Coronary artery (tissue), 2 donors: ENCODE data around the gene EIF3M.
"Not testable (repeated sequence)": the region's sequence is repeated elsewhere in the genome, so short reads cannot be mapped to it uniquely, and the experiment has no call there.

Experiments used
- DNase-seq: peaks from one replicate; pipeline ENCODE4 v3.0.0-alpha.2; 2017; ENCODE audit warnings: low spot score
- H3K27ac ChIP-seq, 2 donors: fragments of 200-600 bp; sonication (generic); one replicate each; pipeline ENCODE4 v1.5.1; 2016 to 2019
- H3K4me3 ChIP-seq: fragments of 200-600 bp; sonication (generic); 2 replicates; pipeline ENCODE4 v1.5.1; 2016; ENCODE audit warnings: mild to moderate bottlenecking, moderate library complexity
- CTCF ChIP-seq: fragments of 200-600 bp; sonication (generic); IDR thresholded peaks from one replicate; pipeline ENCODE4 v1.5.1; 2019; ENCODE audit warnings: antibody characterized with exemption

Gene EIF3M

GRCh38 chr11:32594272-32594671, 10.6 kb downstream of the EIF3M start:
- DNase-seq = no peak
- H3K27ac ChIP-seq = no peak overlapping the region

GRCh38 chr11:32596114-32596513, 12.5 kb downstream of the EIF3M start:
- H3K27ac ChIP-seq, H3K4me3 ChIP-seq, DNase-seq: not testable (repeated sequence)

More at GRCh38 chr11:32594272-32594671, 10.6 kb downstream of the EIF3M start:
- no peak for TF ChIP-seq CTCF
- no peak overlapping the region for H3K4me3 ChIP-seq

GRCh38 chr11:32597921-32598320, 14.3 kb downstream of the EIF3M start:
- Histone ChIP-seq H3K27ac (no peak overlapping the region), H3K4me3 (no peak overlapping the region)
- DNase-seq = no peak
- no peak for TF ChIP-seq CTCF

- TF ChIP-seq CTCF = no peak
- Histone ChIP-seq H3K4me3 (no peak overlapping the region), H3K27ac (no peak overlapping the region)
- no peak for DNase-seq
These were observed 19.2 kb downstream of the EIF3M start for GRCh38 chr11:32602657-32603415.

GRCh38 chr11:32606220-32606619, 22.6 kb downstream of the EIF3M start:
- no peak overlapping the region for H3K27ac ChIP-seq
- DNase-seq = no peak
- H3K4me3 ChIP-seq = no peak overlapping the region
- no peak for TF ChIP-seq CTCF

- DNase-seq, H3K27ac ChIP-seq: not testable (repeated sequence)
These were observed 25.2 kb downstream of the EIF3M start for GRCh38 chr11:32608826-32609225.

GRCh38 chr11:32610797-32611352, 27.2 kb downstream of the EIF3M start:
- TF ChIP-seq CTCF = no peak
- DNase-seq = no peak
- no peak overlapping the region for H3K27ac ChIP-seq
- H3K4me3 ChIP-seq = no peak overlapping the region

More at GRCh38 chr11:32608826-32609225, 25.2 kb downstream of the EIF3M start:
- not testable (repeated sequence) for H3K4me3 ChIP-seq

- no peak for DNase-seq
- TF ChIP-seq CTCF = no peak
- Histone ChIP-seq H3K27ac (no peak overlapping the region), H3K4me3 (no peak overlapping the region)
These were observed 30.0 kb downstream of the EIF3M start for GRCh38 chr11:32613500-32614151.
